RWPE1 (cell line): Measurements from ENCODE around the gene FRK.

Experiments used
- CTCF ChIA-PET: fragments of 350-600 bp; sonication (Branson Sonifier 250); formaldehyde crosslinking; extraction: SDS; loops from one replicate; lab custom pipeline; 2021; lab: Yijun Ruan, JAX
- POLR2A ChIA-PET: fragments of 400-600 bp; formaldehyde crosslinking; extraction: SDS; loops from one replicate; lab custom pipeline; 2020; ENCODE audit warnings: antibody characterized with exemption; ENCODE audit not compliant: low non-redundant PET; lab: Yijun Ruan, JAX
- DNase-seq: peaks from one replicate; pipeline ENCODE4 v3.0.0; 2012; ENCODE audit warnings: low spot score
- H3K27ac ChIP-seq: fragments of 450-650 bp; 2 replicates; pipeline ENCODE4 v1.5.1; 2017
- CTCF ChIP-seq: fragments of 450-650 bp; conservative IDR thresholded peaks from 2 replicates; pipeline ENCODE4 v1.5.1; 2017; ENCODE audit warnings: low read depth, mild to moderate bottlenecking

Gene FRK

DNA sequence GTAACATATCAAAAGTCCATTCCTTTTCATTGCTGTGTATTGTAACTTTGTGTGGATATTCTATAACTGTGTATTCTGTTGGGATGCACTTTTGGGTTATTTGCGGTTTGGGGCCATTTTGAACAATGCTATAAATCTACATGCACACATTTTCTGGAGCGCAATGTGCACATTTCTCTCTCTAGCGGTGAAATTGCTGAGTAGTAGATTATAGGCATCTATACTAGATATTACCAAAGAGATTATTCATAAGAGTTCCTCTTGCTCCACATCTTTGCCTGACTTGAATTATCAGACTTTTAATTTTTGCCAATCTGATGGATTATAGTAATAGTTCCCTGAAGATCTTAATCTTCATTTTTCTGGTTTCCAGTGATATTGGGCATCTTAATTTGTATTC lies 18.3 kb upstream of the FRK start:
- TF ChIP-seq CTCF, result no peak
- ChIA-PET CTCF (no interaction called here), POLR2A (no interaction called here)
- no peak for DNase-seq
- no peak overlapping the region for H3K27ac ChIP-seq

DNA sequence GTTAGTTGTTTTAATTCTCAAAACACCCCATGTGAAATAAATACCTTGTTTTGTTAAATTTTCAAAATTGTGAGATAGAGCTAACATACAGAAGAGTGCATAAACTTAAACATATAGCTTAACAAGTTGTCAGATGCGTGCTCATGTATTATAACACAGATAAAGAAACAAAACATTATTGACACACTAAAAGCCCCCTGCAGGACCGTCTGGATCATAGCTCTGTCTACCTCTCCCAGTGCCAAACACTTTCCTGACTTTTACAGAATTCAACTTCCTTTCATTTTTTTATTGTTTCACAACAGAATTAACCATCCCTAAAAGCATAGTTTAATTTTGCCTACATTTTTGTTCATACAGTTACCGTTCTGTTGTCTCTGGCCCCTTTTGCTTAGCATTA lies 17.8 kb upstream of the FRK start:
- no peak overlapping the region for H3K27ac ChIP-seq
- no peak for DNase-seq
- ChIA-PET POLR2A (no interaction called here), CTCF (no interaction called here)
- TF ChIP-seq CTCF, result no peak

DNA sequence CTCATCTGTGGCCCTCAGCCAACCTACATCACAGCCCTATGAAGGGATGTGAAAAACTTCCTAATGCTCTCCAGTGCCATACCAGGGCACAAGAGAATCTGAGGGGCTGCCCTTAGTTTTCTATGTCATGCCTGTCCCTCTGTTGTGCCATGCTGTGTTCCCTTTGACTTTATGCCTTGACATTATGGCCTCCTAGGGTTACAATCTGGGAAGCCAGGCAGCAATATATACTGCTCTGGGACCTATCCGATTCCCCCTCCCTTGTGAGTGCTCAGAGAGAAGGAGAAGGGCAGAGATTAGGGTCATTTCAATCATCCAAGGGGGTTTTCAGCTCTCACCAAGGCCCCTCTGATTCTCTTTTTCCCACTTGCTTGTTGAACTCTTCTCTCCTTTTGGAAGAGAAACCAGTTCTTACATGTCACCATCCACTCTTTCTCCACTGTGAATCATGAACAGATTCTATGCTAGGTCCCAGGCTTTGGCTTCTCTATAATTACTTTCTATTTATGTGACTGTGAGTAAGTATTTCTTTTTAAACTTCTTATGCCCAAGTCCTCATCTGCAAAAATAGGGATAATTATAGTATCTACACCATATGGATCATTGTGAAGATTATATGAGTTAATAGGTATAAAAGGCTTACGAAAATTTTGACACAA lies 14.2 kb upstream of the FRK start:
- no peak for DNase-seq
- POLR2A ChIA-PET, result no interaction called here
- CTCF ChIA-PET, result interaction anchor here (0.9 kb wide), 1 partner anchor 12 kb away, joined by 3 read pairs; no protein-coding TSS in a partner anchor

DNA sequence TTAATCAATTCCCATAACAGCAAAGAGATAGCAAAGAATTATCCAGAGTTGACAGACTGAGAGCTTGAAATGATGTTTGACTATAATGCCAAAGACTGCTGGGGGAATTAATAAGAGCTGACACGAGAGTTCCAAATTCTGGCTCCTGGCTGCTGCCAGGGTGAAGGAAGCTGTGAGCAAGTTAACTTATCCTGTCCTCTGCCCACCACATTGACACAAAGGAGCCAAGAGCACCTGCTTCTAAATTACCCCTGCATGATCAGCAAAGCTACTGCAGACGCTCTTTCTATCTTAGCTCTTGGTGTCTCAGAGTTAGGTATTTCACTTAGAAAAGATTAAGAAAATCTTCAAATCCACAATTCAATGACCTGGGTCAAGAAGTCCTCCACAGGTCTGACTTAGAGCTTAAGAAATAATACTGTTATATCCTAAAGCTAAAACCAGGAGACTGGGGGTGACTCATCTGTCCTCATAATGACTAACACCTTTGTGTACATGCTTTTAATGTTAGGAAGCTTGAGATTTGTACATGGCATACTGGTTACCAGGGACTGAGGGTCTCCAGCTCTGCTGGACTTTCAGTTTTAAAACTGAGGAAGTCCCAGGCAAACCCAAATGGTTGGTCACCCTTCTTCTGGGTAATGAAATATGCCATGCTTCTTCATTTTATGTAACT lies 13.2 kb upstream of the FRK start:
- POLR2A ChIA-PET, result no interaction called here
- DNase-seq, result peak; percentile 64
- TF ChIP-seq CTCF, result no peak
- H3K27ac ChIP-seq, result no peak overlapping the region
- CTCF ChIA-PET, result interaction anchor here (0.6 to 1.3 kb wide), 2 partner anchors 13 to 38 kb away, joined by 3 to 4 read pairs; partner anchors contain the start of gene FRK

More for the DNA sequence above, 14.2 kb upstream of the FRK start:
- no peak overlapping the region for H3K27ac ChIP-seq
- TF ChIP-seq CTCF, result no peak

- DNase-seq, result no peak
- no peak overlapping the region for H3K27ac ChIP-seq
- ChIA-PET POLR2A (no interaction called here), CTCF (no interaction called here)
- TF ChIP-seq CTCF, result no peak
Measured at GRCh38 chr6:116072368-116072767, 11.7 kb upstream of the FRK start.

GRCh38 chr6:116070616-116071389 lies 10.1 kb upstream of the FRK start:
- TF ChIP-seq CTCF, result no peak
- peak; percentile 7 for DNase-seq
- CTCF ChIA-PET, result interaction anchor here (0.6 to 0.8 kb wide), 2 partner anchors 20 to 21 kb away, joined by 3 to 4 read pairs; no protein-coding TSS in a partner anchor
- POLR2A ChIA-PET, result no interaction called here
- no peak overlapping the region for H3K27ac ChIP-seq
